GM23248 (cell line): Measurements from ENCODE around the gene PLA2G12B.

Experiments
- EZH2 ChIP-seq: fragments of 200-600 bp; sonication (generic); IDR thresholded peaks from 2 replicates; pipeline ENCODE4 v1.6.1; 2018; ENCODE audit warnings: antibody characterized with exemption, mild to moderate bottlenecking; ENCODE audit not compliant: insufficient read depth, poor library complexity, severe bottlenecking
- EZH2phosphoT487 ChIP-seq: fragments of 200-600 bp; sonication (generic); IDR thresholded peaks from 2 replicates; pipeline ENCODE4 v1.6.1; 2018; ENCODE audit warnings: antibody characterized with exemption, moderate library complexity, mild to moderate bottlenecking, low read depth; ENCODE audit not compliant: insufficient read depth

- TF ChIP-seq EZH2: no peak
- no peak for TF ChIP-seq EZH2phosphoT487
These were observed 25.1 kb upstream of the PLA2G12B start for GRCh38 chr10:72979709-72980108.
